PC-9 (cell line): Measurements from ENCODE around the gene DGAT2L6.

Source experiments
- CTCF ChIP-seq: fragments of 200-600 bp; sonication (generic); conservative IDR thresholded peaks from 2 replicates; pipeline ENCODE4 v1.6.1; 2017; ENCODE audit warnings: mixed run types, antibody characterized with exemption, mild to moderate bottlenecking, moderate library complexity
- EZH2 ChIP-seq: fragments of 200-600 bp; sonication (generic); IDR thresholded peaks from 2 replicates; pipeline ENCODE4 v1.8.0; 2017; ENCODE audit warnings: antibody characterized with exemption, low read depth

GRCh38 chrX:70133303-70134115 lies 43.8 kb upstream of the DGAT2L6 start, which contains the start of gene IGBP1:
- TF ChIP-seq CTCF, result peak; percentile 70
- no peak for TF ChIP-seq EZH2
